ENCODE results near the gene SESN2.
A peak's percentile ranks its signal among the peaks of the same experiment; 100 is the strongest.

The SESN2 gene, protein sequence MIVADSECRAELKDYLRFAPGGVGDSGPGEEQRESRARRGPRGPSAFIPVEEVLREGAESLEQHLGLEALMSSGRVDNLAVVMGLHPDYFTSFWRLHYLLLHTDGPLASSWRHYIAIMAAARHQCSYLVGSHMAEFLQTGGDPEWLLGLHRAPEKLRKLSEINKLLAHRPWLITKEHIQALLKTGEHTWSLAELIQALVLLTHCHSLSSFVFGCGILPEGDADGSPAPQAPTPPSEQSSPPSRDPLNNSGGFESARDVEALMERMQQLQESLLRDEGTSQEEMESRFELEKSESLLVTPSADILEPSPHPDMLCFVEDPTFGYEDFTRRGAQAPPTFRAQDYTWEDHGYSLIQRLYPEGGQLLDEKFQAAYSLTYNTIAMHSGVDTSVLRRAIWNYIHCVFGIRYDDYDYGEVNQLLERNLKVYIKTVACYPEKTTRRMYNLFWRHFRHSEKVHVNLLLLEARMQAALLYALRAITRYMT

DNA sequence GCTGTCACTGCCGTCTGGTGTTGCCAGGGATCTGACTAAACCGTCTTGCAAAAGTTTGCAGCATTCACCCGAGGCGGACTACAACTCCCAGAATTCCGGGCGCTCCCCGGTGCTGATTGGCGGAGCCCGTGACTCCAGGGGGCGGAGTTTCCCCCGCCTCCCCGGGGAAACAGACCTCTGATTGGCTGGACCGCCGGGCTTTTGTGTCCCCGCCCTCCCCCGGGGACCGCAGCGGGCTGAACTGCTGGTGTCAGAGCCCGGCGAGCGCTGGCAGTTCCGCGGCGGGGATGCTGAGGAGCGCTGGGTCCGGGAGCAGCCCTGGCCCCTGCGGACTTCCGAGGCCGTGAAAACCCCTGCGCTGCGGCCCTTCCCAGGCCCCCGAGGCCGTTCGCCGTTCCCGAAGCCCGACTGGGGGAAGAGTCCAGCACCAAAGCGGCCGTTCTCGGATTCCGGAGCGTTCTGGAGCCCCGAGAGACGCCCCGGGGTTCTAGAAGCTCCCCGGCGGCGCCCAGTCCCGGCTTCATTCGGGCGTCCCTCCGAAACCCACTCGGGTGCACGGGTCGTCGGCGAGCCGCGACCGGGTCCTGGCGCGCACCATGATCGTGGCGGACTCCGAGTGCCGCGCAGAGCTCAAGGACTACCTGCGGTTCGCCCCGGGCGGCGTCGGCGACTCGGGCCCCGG is at the start of gene SESN2:
SESN2 (plus strand) TSS at position 267 of the 682 bp plus-strand sequence; CDS start at position 597, 330 bp downstream.
- peak; percentile 100 for DNase-seq (ENCODE audit: low spot score)

- no peak for DNase-seq (ENCODE audit: low spot score)
Observed at GRCh38 chr1:28209700-28210099, 49.6 kb upstream of the SESN2 start.

DNA sequence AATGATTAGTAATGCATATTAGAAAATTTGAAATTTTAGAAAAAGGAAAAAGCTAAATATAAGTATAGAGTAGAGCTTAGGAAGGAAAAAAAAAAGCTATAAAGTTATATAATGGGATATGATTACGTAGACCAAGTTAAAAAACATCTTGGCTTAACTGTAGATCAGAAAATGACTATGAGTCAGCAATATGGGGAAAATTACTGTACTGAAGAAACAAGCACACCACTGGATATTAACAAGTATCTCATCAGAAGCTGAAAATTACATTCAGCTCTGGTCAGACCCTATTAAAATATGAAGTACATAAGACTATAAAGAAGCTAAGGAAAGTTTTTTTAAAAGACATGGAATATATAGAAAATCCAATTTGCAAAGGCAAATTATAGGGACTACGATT is 46.0 kb upstream of the SESN2 start:
- peak; percentile 64 for DNase-seq (ENCODE audit: low spot score)

DNA sequence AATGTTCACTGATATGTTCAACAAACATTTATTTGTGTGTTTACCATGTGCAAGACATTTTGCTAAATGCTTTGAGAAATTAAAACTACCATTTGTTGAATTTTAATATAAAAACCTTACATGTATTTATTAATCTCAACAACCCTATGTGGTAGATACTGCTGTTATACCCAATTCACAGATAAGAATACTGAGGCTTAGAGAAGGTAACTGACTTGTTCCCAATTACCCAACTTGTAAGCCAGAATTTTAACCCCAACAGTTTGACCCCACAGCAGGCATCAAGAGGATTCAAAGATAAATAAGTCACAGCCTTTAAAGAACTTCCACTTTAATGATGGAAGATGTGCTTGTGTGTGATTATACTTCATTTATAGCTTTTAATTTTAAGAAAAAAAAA is 30.2 kb upstream of the SESN2 start:
- DNase-seq (ENCODE audit: low spot score) = no peak

- DNase-seq (ENCODE audit: low spot score) = no peak
Observed at GRCh38 chr1:28229996-28230395, 29.3 kb upstream of the SESN2 start.

GRCh38 chr1:28232558-28233263 is 26.6 kb upstream of the SESN2 start, which contains the start of gene DNAJC8:
Gene DNAJC8, minus strand, starts transcription at chr1:28233029. Its CDS starts 31 bp downstream, at chr1:28232998.
- peak; percentile 97 for DNase-seq (ENCODE audit: low spot score)

- no peak for DNase-seq (ENCODE audit: low spot score)
Observed at GRCh38 chr1:28233264-28233606, 26.1 kb upstream of the SESN2 start.

DNA sequence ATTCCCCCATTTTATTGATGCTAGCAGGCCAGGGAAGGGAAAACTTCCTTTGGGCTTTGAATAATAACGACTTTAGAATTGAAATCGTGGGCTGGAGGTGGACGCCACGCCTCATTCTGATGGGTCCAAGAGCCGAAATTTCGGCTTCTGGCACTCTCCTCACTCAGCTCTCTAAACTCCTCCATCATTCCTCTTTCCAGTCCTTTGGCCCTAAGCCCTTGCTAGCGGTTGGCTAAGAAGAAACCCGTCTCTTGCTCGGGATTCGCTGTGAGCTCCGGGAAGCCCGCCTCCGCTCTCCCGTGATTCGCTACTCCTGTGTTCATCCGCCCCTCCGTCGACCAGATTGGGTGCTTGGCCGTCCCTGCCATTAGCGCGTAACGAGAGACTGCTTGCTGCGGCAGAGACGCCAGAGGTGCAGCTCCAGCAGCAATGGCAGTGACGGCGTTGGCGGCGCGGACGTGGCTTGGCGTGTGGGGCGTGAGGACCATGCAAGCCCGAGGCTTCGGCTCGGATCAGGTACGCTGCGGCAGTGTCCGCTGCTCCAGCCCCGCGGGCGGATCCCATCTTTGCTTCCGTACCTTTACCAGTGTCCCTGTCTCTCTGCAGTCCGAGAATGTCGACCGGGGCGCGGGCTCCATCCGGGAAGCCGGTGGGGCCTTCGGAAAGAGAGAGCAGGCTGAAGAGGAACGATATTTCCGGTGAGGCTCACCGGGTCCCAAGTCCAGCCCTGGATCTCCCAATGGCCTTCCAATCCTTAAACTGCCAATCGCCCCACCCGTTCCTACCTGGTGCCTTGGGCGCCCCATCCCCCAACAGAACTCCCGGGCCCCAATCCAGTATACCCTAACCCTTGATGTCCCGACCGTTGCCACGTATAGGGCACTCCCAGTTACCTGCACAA is 23.3 kb upstream of the SESN2 start, which contains the start of gene ATP5IF1:
ATP5IF1 (plus strand) TSS at position 370 of the 901 bp plus-strand sequence; CDS start at position 430, 60 bp downstream.
- peak; percentile 97 for DNase-seq (ENCODE audit: low spot score)

DNA sequence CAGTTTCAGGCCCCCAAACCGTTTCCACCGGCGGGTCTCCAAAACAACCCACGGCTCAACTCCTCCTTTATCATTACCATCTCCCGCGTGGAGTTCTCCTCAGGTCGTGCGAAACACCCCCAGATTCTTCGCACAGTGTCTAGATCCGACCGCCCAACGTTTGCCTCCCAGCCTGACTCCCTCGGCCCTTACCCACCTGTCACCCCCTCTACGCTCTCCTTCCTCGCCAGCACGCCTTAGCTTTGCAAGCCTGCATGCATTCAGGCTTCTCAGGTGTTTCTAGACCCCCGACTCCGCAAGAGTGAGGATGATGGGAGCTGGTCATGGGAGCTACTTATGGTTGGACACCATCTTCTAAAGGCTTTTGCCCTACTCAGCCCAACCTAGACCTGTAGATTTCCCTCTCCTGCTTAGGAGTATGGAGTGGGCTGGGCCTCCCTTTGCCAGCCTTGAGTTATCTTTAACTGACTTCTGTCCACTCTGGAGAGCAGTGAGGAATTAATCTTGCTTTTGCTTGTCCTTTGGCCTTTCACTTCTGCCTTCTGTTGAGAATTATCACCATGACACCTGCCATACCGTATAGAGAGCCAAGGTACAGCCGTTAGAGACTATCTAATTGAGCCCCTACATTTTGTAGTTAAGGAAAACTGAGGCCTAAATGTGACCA is 22.5 kb upstream of the SESN2 start:
- peak; percentile 60 for DNase-seq (ENCODE audit: low spot score)

DNA sequence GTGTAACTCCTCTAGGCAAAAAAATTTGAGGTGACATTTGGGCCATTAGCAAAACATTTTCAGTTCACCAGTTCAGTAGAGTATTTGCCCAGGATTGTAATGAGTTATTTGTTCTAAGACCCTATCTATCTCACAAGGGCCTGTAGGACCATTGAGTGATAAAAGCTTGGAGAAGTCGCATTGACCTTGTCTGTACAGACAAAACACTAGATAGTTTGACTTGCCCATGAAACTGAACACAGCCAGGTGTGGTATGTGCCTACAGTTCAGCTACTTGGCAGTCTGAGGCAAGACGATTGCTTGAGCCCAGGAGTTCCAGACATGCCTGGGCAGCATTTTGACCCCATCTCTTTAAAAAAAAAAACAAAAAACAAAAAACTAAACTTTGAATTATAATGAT is 20.3 kb upstream of the SESN2 start:
- DNase-seq (ENCODE audit: low spot score) = no peak

- no peak for DNase-seq (ENCODE audit: low spot score)
Observed at GRCh38 chr1:28240024-28240423, 19.3 kb upstream of the SESN2 start.

- no peak for DNase-seq (ENCODE audit: low spot score)
Observed at GRCh38 chr1:28241638-28242241, 17.6 kb upstream of the SESN2 start.

DNA sequence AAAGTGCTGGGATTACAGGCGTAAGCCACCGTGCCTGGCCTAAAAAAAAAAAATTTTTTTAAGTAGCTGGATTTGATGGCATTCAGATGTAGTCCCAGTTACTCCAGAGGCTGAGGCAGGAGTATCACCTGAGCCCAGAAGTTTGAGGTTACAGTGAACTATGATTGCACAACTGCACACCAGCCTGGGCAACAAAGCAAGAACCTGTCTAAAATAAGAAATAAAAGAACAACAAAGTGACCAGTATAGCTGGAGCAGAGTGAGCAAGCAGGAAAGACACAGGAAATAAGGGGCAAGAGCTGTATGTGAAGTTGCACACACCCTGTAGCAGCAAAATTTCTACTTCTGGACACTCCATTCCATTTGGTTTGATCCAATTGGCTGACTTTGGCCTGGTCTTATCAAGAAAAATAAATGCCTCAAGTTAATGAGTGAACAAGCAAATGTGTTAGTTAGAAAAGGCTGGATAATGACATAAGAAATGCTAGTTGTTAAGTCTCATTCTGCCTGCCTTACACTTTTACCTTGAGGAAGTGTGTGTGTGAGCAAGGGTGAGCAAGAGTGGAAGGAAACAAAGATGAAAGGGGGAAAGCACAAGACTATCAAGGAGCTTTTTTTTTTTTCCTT is 15.5 kb upstream of the SESN2 start:
- DNase-seq (ENCODE audit: low spot score) = no peak

DNA sequence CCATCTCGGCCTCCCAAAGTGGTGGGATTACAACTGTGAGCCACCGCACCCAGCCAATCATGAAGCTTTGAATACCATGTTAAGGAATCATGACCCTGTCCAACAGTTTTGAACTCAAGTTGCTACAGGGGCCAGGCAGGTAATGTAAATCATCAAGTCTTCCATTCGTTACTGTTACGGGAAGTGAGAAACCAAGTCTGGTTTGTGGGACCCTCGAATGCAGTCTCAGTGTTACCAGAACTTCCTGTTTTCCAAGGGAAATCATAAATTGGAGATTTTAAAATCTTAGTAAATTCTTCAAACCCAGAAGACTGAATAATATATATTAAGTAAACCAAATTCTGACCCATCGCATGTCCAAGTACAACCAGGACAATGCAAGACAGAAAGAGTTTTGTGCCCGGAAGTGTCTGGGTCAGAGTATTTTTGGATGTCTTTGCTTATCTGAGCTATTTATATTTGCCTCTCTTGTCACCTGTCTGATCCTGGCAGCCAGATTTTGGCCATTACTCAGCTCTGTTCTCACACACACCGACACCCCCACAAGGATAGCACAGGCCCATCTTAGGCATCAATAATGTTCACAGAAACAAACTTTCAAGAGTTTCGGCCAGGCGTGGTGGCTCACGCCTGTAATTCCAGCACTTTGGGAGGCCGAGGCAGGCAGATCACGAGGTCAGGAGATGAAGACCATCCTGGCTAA is 14.6 kb upstream of the SESN2 start:
- DNase-seq (ENCODE audit: low spot score) = no peak

GRCh38 chr1:28246427-28246832 is 12.9 kb upstream of the SESN2 start:
- peak; percentile 35 for DNase-seq (ENCODE audit: low spot score)

DNA sequence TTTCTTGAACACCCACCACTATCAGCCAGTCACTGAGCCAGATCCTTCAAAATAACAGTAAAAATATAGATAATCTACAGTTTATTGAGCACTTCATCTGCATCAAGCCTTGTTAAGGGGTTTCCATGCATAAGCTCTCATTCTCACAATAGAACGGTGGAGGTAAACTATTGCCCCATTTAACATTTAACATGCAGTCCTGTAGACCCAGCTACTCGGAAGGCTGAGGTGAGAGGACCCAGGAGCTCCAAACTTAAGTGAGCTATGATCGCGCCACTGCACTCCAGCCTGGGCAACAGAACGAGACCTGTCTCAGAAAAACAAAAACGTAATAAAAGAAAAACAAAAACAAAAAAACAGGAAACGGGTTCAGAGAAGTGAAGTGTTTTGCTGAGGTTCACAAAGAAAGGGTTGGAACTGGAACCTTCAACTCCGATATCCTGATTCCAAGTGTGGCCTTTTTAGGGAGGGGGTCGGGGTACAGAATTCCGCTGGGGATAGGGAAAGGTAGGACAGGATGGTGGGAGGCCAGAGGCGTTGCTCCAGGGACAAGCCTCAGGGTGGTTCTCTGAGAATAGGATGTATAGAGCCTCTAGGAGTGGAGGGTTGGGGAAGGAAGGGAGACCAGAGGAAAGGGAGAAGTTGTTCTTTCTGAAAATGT is 11.6 kb upstream of the SESN2 start:
- no peak for DNase-seq (ENCODE audit: low spot score)

DNA sequence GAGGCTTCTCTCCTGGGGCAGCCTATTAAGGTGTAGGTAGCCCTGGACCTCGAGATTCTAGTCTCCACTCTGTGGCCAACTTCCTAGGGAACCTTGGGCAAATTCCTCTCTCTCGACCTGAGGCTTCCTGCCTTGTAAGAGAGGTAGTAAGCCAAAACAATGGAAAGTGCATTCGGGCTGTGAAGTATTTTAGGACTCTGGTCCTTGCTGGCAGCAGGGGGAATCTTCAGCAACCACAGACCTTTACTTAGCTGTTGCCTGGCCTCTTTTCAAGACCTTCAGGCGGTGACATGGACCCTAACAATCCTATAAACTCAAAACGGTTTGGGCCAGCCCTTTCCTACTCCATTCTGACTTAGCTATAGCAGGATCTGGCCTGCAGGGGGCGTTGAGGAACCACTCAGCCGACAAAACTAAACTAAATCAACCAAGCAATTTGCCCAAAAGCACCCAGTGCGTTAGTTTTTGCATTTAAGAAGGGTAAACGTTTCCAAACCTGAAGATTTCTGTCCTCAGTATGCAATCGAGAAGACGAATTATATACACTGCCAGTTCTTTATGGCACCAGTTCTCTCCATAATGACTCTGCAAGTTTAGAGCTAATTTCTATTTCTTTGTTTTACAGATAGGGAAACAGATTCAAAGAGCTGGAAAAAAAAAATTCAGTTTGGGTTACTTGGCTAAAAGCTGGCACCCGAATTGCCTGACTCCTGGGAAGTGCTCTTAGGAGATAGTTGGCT is 10.9 kb upstream of the SESN2 start:
- DNase-seq (ENCODE audit: low spot score) = peak; percentile 90
